GM19468 (cell line): Measurements from ENCODE around the gene TFDP1.

Source experiments
- ATAC-seq: cut with Tn5 transposase; IDR thresholded peaks from one replicate; pipeline ENCODE4 v1.9.1; 2021; ENCODE audit warnings: mild to moderate bottlenecking, moderate library complexity, moderate number of reproducible peaks; ENCODE audit not compliant: unreplicated experiment; ENCODE audit errors: extremely low read depth

Gene TFDP1

DNA sequence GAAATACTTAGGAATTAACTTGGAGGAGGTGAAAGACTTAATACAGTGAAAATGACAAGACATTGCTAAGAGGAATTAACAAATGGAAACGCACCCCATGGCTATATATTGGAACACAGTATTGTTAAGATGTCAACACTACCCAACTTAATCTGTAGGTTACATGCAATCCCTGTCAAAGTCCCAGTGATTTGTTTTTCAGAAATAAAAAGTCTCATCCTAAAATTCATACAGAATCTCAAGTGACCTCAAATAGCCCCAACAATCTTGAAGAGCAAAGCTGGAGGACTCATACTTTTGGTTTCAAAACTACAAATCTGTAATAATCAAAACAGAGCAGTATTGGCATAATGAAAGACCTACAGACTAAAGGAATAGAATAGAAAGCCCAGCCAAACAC is 60.2 kb downstream of the TFDP1 start:
- no peak for ATAC-seq

GRCh38 chr13:113645329-113645728 is 60.8 kb downstream of the TFDP1 start:
- ATAC-seq = no peak

DNA sequence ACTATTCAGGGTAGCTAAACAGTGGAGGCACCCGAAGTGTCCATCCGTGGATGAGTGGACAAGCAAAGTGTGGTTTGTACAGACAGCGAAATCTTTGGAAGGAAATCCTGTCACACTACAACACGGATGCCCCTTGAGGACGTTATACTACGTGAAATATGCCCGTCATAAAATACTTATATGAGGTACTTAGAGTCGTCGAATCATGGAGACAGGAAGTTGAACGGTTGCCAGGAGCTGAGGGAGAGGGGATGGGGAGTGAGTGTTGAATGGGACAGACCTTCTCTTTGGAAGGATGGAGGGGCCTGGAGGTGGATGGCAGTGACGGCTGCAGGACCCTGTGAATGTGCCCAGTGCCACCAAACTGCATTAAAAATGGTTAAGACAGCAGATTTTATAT is 61.8 kb downstream of the TFDP1 start:
- ATAC-seq = no peak

- no peak for ATAC-seq
These were observed 62.4 kb downstream of the TFDP1 start for GRCh38 chr13:113646921-113647340.

DNA sequence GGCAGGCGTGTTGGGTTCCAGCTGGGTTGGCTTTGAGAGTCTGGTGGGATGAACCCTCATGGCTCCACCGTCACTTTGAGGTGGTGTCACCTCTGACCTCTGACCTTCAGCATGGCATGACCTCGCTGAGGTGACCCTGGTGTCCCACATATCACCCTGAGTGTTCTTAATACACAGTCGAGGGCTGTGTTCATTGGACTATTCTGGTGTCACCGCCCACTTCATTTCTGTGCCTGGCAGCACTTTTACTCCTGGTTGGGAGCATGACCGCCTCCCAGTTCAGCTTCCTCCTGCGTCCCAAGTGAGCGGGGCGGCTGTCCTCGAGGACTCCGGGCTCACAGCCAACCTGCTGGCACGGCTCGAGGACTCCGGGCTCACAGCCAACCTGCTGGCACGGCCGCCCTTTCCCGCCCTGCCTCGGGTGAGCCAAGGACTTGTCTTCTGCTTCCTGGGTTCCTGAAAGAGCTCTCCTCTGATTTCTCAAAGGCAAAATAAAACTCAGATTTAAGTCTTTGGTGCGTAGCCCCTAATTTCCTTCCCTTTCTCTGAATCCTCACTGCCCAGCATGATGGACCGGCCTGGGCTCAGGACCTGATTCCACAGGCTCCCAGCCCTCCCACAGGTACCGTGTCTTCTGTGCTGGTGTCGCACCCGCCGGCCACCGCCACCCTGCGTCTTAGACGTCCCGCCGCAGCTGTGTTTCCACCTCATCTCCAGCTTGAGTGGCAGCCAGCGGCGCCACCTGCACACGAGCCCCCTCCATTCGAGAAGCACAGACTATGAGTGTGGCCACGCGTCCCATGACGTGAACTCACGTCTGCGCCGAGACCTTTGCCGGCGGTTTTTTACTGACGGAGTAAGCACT is 63.0 kb downstream of the TFDP1 start:
- no peak for ATAC-seq

GRCh38 chr13:113648216-113648610 is 63.7 kb downstream of the TFDP1 start:
- no peak for ATAC-seq

DNA sequence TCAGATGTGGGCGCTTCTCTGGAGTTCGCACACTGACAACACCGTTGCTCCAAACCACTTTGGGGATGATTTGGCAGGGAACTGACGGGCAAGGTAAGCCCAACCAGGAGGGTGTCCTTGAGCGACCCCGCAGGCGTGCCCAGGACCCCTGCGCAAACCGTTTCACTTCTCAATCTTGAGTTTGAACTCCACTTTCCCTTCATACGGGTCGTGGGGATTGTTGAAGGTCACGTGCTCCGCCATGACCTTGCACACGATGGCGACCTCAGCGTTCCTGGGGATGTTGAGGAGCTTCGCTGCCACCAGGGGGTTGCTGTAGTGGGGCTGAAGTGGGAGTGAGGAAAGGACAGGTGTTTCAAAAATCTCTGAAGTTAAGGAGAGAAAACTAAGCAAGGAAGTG is 64.7 kb downstream of the TFDP1 start:
- no peak for ATAC-seq

GRCh38 chr13:113650275-113650674 is 65.7 kb downstream of the TFDP1 start:
- ATAC-seq = no peak

GRCh38 chr13:113650731-113651148 is 66.2 kb downstream of the TFDP1 start:
- no peak for ATAC-seq

DNA sequence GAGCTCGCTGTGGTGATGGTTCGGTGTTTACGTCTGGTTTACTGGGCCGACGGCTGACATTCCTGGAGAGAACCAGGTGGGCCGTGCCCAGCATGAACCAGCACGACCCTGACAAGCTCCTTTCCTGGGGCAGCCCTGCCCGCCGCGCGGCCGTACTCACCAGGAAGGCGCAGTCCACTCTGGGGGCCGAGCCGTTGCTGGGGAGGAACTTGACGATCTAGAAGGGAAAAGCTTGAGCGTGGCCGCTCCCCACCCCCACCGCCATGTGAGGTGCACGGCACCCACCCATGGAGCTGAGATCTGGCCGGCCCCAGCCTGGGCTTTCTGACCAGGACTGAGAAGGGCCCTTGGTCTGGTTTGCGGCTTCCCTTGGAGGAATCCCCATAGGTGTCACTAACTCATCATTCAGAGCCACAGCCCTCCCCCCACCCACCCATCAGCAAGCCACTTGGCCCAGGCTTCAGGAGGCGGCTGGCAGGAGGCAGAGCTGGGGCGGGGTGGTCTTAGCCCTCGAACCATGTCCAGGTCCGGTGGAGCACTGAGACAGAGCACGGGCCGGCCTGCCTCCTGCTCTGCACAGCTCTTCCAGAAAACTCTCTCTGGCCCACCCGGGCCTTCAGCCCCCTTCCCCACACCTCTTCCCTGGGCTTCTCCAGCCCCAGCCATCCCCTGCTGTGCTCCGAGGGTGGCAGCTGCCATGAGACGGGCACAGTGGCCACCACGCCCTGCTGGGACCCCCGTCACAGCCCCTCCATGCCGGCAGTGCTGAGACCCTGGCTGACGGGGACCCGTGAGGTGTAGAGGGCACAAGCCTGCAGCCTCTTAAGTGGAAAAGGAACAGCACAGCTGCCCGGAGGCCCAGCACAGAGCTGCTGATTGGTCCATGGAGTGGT is 67.2 kb downstream of the TFDP1 start:
- no peak for ATAC-seq

DNA sequence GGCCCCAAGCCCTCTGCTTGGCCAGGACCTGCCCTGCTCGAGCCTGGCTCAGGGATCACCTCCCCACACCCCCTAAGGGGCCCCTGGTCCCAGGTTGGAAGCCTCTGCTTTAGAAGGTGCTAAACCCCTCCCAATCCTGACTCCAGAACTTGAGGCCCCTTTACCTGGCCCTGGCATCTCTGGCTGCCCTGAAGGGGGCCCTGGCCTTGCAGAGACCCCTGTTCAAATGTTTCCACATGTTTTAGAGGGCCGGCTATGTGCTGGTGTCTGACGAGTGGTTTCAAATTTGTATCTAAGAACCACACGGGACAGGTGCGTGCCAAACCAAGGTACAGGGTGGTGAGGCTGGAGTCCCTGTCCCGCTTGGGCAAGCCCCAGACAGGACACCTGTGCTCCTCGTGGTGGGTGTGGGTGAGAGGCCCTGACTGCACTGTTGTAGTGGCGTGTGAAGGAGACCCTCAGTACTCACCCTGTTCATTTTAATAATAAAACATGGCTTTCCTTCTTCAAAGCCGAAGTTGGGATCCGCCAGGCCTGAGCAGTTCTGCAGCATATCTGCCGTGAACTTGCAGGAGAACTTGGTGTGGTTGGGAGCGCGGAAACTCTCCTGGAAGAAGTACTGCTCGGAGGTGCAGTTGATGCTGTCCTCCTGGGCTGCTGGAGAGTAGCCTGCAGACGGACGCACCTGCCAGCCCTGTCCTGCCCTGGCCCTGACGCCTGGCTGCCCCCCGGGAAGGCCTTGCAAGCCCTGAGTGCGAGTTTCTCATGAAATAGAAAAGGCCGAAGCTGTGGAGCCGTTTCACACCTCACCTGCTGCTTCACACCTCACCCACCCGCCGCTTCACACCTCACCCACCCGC is 68.1 kb downstream of the TFDP1 start:
- no peak for ATAC-seq

- ATAC-seq = no peak
These were observed 69.0 kb downstream of the TFDP1 start for GRCh38 chr13:113653264-113654174.

GRCh38 chr13:113654175-113654560 is 69.6 kb downstream of the TFDP1 start:
- no peak for ATAC-seq

DNA sequence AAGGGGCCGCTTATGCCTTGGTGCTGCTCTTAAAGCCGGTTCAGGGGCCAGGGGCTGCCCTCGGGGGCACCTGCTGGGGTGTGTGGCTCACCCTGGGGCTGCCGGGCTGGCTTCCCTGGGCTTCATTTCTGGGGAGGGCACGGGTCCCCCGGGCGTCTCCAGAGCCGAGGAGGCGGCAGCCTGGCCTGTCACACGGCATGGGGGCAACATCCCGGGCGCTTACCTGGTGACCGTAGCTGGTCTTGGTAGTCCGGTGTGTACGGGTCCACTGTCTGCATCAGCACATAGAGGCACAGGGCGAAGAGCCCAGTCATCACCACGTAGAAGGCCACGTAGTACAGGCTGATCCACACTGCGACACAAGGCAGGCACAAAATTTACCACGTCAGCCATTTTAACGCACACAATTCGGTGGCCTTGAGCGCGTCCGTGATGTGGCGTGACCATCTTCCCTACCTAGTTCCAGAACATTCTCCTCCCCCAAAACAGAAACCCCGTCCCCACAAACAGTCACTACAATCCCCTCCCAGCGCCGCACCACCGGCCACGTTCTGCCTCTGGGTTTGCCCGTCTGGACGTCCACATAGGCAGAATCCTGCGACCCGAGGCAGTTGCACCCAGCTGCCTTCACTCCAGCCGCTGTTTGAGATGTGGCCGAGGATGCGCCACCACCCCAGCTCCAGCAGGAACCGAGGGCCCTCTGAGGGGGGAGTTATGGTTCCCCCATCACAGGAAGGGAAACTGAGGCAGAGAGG is 70.2 kb downstream of the TFDP1 start:
- ATAC-seq = no peak

DNA sequence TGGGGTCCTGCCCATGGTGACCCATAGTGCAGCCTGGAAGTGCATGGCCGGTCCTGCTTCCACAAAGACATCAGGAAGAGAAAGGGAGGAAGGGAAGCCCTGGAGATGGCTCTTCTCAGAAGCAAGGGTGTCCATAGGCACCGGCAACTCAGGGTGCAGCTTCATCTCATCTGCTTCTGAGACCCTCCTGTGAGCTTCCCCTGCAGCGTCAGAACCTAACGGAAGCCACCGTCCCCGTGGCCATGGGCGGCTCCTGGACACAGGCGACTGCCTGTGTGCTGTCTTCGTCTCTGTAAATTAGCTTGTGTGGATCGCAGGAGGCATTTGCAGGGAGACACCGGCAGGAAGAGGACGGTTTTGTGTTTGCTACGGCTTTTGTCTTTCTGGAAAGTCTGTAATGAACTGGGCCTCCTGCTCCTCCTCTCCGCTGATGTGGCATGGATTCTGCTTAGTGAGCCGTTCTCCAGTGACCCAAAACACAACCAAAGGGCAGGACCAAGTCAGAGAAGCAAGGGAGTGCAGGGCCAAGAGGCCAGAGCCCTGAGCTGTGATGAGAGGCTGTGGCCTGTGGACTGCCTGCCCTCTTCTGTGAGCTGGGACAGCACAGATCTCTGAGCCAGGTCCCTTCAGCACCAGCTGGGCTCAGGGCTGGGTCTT is 70.9 kb downstream of the TFDP1 start:
- no peak for ATAC-seq

DNA sequence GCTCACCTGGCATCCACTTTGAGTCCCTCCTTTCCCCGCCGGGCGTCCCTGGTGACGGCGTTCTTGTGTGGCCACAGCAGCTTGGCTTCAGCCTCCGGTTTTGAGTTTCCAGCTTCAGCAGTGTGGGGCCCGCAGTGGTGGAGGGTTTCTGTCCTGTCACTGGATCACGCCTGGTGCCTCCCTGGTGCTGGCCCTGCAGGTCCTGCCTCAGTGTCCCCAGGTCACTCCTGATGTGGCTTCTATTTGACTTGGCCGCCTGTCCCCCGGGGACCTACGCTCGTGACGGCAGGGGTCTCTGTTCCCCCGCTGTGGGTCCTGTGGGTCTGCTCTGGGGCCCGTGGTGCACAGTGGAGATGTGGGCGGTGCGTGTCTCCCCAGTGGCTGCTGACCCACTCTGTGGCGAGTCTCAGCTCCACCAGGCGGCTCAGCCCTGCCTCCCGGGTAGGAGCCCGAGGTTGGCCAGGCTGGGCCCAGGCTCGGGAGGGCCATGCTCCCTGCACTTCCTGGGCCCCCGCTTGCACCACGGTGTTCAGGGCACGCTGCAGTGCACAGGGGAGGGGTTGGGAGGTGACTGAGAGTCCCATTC is 71.5 kb downstream of the TFDP1 start:
- ATAC-seq = no peak

DNA sequence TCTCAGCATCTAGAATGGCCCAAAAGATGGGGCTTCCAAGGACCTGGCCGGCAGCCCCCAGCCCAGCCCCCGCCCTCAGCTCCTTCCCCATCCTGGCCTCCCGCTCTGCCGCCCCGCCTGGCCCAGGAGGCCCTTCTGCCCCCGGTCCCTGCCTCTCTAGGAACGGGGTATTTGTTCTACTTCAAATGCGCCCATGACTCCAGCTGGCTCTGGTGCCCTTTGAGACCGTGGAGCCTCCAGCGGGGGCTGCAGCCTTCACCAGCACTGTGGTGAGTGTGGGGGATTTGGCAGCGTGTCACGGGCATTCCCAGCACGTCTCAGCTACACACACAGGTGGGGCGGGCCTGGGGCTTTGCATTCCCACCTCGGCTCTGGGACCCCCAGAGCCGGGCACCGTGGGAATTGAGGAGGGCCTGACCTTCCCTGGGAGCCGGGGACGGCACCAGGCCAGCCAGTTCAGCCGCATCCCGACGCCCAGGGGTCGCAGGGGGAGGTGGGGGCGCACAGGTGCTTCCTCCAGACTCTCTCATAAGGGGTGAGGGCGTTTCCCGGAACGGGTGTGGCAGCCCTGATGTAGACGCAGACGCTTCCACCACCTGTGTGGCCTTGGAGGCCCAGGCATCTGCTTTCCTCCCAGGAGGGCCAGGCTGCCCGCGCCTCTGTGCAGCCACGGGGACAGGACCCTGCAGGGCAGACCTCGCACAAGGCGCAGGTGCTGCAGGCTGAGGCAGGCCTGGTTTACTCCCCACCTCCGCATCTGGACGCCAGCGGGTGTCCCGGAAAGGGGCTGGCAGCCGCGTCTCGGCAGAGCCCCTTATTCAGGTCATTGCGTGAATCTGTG is 72.5 kb downstream of the TFDP1 start:
- ATAC-seq = no peak
